Measurements from ENCODE around the gene HAPLN3.
A peak's percentile ranks its signal among the peaks of the same experiment; 100 is the strongest.

GRCh38 chr15:88918738-88919137 is 23.4 kb upstream of the HAPLN3 start:
- TF ChIP-seq CTCF (IDR thresholded peaks at IDR 0.05) = no peak
- peak in 1 of 4 donors; percentile 74 for TF ChIP-seq EP300 (IDR thresholded peaks at IDR 0.05)
- TF ChIP-seq POLR2A (IDR thresholded peaks at IDR 0.05) = peak in 1 of 4 donors; percentile 23

Data from upper lobe of left lung (tissue), 4 donors.